SK-N-SH treated with all-trans-retinoic acid at 6 μM for 48 hours (cell line): Measurements from ENCODE around the gene FGGY.

ENCODE experiments used
- ATAC-seq: fragments of 200-7000 bp; cut with Tn5 transposase; 3 replicates; pipeline ENCODE4 v1.9.1; 2020; ENCODE audit warnings: mild to moderate bottlenecking, moderate library complexity
- ARNTL ChIP-seq: fragments of 450-650 bp; formaldehyde crosslinking; IDR thresholded peaks from 2 replicates; pipeline ENCODE4 v1.5.0; 2020; ENCODE audit warnings: low read depth, mild to moderate bottlenecking, moderate library complexity, borderline replicate concordance
- CREB5 ChIP-seq: fragments of 250-450 bp; sonication (Bioruptor Pico); IDR thresholded peaks from 2 replicates; pipeline ENCODE4 v1.5.1; 2020; ENCODE audit warnings: low read depth, mild to moderate bottlenecking, moderate library complexity
- ESRRG ChIP-seq: fragments of 250-450 bp; sonication (Bioruptor Pico); IDR thresholded peaks from 2 replicates; pipeline ENCODE4 v1.6.1; 2021; ENCODE audit warnings: mild to moderate bottlenecking
- ISL1 ChIP-seq: fragments of 250-450 bp; sonication (Bioruptor Pico); IDR thresholded peaks from 2 replicates; pipeline ENCODE4 v2.1.2; 2022; ENCODE audit warnings: mild to moderate bottlenecking, moderate library complexity
- OSR1 ChIP-seq: fragments of 250-450 bp; sonication (Bioruptor Pico); IDR thresholded peaks from 2 replicates; pipeline ENCODE4 v1.8.0; 2022; ENCODE audit warnings: moderate library complexity, mild to moderate bottlenecking, inconsistent platforms
- PPARA ChIP-seq: fragments of 250-450 bp; sonication (Bioruptor Pico); IDR thresholded peaks from 2 replicates; pipeline ENCODE4 v1.5.0; 2020; ENCODE audit warnings: mild to moderate bottlenecking, borderline replicate concordance
- SNAI2 ChIP-seq: fragments of 250-450 bp; sonication (Bioruptor Pico); IDR thresholded peaks from 2 replicates; pipeline ENCODE4 v1.5.0; 2020; ENCODE audit warnings: mild to moderate bottlenecking, moderate library complexity
- TCF4 ChIP-seq: fragments of 250-450 bp; sonication (Bioruptor Pico); IDR thresholded peaks from 2 replicates; pipeline ENCODE4 v1.8.0; 2021; ENCODE audit warnings: mild to moderate bottlenecking, moderate library complexity, borderline replicate concordance
- TSHZ2 ChIP-seq: fragments of 250-450 bp; sonication (Bioruptor Pico); IDR thresholded peaks from 2 replicates; pipeline ENCODE4 v1.5.0; 2020; ENCODE audit warnings: mild to moderate bottlenecking, moderate library complexity
- ZC3H10 ChIP-seq: fragments of 250-450 bp; sonication (Bioruptor Pico); IDR thresholded peaks from 2 replicates; pipeline ENCODE4 v1.5.1; 2021; ENCODE audit warnings: mild to moderate bottlenecking, moderate library complexity
- ZFP30 ChIP-seq: fragments of 450-650 bp; formaldehyde crosslinking; IDR thresholded peaks from 2 replicates; pipeline ENCODE4 v1.5.0; 2022; ENCODE audit warnings: mild to moderate bottlenecking, moderate library complexity
- ZNF565 ChIP-seq: fragments of 450-650 bp; formaldehyde crosslinking; conservative IDR thresholded peaks from 2 replicates; pipeline ENCODE4 v1.5.0; 2020; ENCODE audit warnings: low read depth, mild to moderate bottlenecking, moderate library complexity
- ZNF70 ChIP-seq: fragments of 450-650 bp; formaldehyde crosslinking; IDR thresholded peaks from 2 replicates; pipeline ENCODE4 v1.5.0; 2020; ENCODE audit warnings: mild to moderate bottlenecking, moderate library complexity
- ZNF8 ChIP-seq: fragments of 450-650 bp; formaldehyde crosslinking; IDR thresholded peaks from 2 replicates; pipeline ENCODE4 v1.5.0; 2020; ENCODE audit warnings: mild to moderate bottlenecking, moderate library complexity
- TF ChIP-seq, protein P1 (sequence below): fragments of 250-450 bp; sonication (Bioruptor Pico); IDR thresholded peaks from 2 replicates; pipeline ENCODE4 v1.5.1; 2021; ENCODE audit warnings: mild to moderate bottlenecking, moderate library complexity
- TF ChIP-seq, protein P2 (sequence below): fragments of 250-450 bp; sonication (Bioruptor Pico); IDR thresholded peaks from 2 replicates; pipeline ENCODE4 v1.8.0; 2020; ENCODE audit warnings: mild to moderate bottlenecking, moderate library complexity, borderline replicate concordance

FGGY gene

DNA sequence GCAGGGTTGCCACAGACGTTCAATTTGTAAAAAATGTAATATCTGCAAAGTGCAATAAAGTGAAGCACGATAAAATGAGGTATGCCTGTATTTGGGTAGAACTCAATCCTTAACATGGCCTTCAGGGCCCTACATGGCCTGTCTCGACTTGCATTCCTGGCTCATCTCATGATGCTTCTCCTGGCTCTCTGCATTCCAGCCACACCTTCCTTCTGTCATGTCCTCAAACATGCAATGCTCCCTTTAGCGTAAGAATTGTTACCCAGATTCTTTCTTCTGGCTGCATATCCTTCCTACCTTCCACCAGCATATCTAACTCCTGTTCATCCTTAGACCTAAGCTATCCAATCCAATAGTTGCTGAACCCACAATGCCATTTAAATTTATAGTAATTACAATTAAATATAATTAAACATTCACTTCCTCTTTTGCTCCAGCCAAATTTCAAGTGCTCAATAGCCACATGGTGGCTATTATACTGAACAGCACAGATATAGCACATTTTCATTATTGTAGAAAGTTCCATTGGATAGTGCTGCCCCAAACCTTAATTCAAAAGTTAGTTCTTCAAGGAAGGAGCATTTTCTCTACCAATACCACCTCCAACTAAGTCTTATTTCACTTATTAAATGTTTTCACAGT lies 32.6 kb downstream of the FGGY start (continued):
- TF ChIP-seq, protein P1, sequence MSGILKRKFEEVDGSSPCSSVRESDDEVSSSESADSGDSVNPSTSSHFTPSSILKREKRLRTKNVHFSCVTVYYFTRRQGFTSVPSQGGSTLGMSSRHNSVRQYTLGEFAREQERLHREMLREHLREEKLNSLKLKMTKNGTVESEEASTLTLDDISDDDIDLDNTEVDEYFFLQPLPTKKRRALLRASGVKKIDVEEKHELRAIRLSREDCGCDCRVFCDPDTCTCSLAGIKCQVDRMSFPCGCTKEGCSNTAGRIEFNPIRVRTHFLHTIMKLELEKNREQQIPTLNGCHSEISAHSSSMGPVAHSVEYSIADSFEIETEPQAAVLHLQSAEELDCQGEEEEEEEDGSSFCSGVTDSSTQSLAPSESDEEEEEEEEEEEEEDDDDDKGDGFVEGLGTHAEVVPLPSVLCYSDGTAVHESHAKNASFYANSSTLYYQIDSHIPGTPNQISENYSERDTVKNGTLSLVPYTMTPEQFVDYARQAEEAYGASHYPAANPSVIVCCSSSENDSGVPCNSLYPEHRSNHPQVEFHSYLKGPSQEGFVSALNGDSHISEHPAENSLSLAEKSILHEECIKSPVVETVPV (CRISPR knock-in tag): no peak
- TF ChIP-seq ZC3H10 (CRISPR knock-in tag) (no peak), ARNTL (CRISPR knock-in tag) (no peak)
- TF ChIP-seq, protein P2, sequence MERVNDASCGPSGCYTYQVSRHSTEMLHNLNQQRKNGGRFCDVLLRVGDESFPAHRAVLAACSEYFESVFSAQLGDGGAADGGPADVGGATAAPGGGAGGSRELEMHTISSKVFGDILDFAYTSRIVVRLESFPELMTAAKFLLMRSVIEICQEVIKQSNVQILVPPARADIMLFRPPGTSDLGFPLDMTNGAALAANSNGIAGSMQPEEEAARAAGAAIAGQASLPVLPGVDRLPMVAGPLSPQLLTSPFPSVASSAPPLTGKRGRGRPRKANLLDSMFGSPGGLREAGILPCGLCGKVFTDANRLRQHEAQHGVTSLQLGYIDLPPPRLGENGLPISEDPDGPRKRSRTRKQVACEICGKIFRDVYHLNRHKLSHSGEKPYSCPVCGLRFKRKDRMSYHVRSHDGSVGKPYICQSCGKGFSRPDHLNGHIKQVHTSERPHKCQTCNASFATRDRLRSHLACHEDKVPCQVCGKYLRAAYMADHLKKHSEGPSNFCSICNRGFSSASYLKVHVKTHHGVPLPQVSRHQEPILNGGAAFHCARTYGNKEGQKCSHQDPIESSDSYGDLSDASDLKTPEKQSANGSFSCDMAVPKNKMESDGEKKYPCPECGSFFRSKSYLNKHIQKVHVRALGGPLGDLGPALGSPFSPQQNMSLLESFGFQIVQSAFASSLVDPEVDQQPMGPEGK: no peak

GRCh38 chr1:59331686-59332620 lies 35.1 kb downstream of the FGGY start:
- peak; percentile 81 for ATAC-seq
- TF ChIP-seq OSR1 (no peak), ISL1 (peak; percentile 34), ESRRG (no peak)

GRCh38 chr1:59332983-59333382 lies 36.1 kb downstream of the FGGY start:
- TF ChIP-seq ESRRG (no peak), TCF4 (CRISPR knock-in tag) (no peak), PPARA (CRISPR knock-in tag) (no peak), TSHZ2 (no peak)
- TF ChIP-seq, protein P2: no peak
- TF ChIP-seq, all 23 proteins: peak for 0
- peak; percentile 62; the same call in 2 of the 3 replicates for ATAC-seq

- ATAC-seq: no peak
- TF ChIP-seq, protein P2: no peak
- TF ChIP-seq ZNF70 (CRISPR knock-in tag) (no peak), ZNF565 (CRISPR knock-in tag) (no peak), CREB5 (CRISPR knock-in tag) (no peak), SNAI2 (CRISPR knock-in tag) (no peak), TSHZ2 (no peak), TCF4 (CRISPR knock-in tag) (no peak), ZNF8 (no peak), ZFP30 (no peak)
- TF ChIP-seq, protein P1 (CRISPR knock-in tag): no peak
Observed at GRCh38 chr1:59333626-59334277, 36.9 kb downstream of the FGGY start.
